ENCODE results near the gene FAIM2. TPM values are rescaled to one million over a fixed set of nuclear protein-coding genes. Genes with fewer than 3 reads are reported as not detected.

The FAIM2 gene
- polyA plus RNA-seq, 4 donors = 3.0 to 5.8 (median 4.7) TPM

- DNase-seq (ENCODE audit: low read depth in 4 of 4, low spot score in 2 of 4) = no peak
Observed at GRCh38 chr12:49921299-49921698, 17.6 kb upstream of the FAIM2 start.

GRCh38 chr12:49920915-49921286 lies 17.2 kb upstream of the FAIM2 start:
- no peak for DNase-seq (ENCODE audit: low read depth in 4 of 4, low spot score in 2 of 4)

- DNase-seq (ENCODE audit: low read depth in 4 of 4, low spot score in 2 of 4) = no peak
Observed at GRCh38 chr12:49920241-49920914, 16.7 kb upstream of the FAIM2 start.

- no peak for DNase-seq (ENCODE audit: low read depth in 4 of 4, low spot score in 2 of 4)
Observed at GRCh38 chr12:49917788-49918173, 14.1 kb upstream of the FAIM2 start.

- no peak for DNase-seq (ENCODE audit: low read depth in 4 of 4, low spot score in 2 of 4)
Observed at GRCh38 chr12:49917166-49917787, 13.6 kb upstream of the FAIM2 start.

GRCh38 chr12:49916129-49916919 lies 12.6 kb upstream of the FAIM2 start:
- no peak for DNase-seq (ENCODE audit: low read depth in 4 of 4, low spot score in 2 of 4)

- DNase-seq (ENCODE audit: low read depth in 4 of 4, low spot score in 2 of 4) = no peak
Observed at GRCh38 chr12:49912345-49913255, 8.9 kb upstream of the FAIM2 start.

GRCh38 chr12:49911213-49911605 lies 7.5 kb upstream of the FAIM2 start:
- DNase-seq (ENCODE audit: low read depth in 4 of 4, low spot score in 2 of 4) = no peak

- no peak for DNase-seq (ENCODE audit: low read depth in 4 of 4, low spot score in 2 of 4)
Observed at GRCh38 chr12:49910331-49911212, 6.9 kb upstream of the FAIM2 start.

GRCh38 chr12:49909826-49910225 lies 6.1 kb upstream of the FAIM2 start:
- DNase-seq (ENCODE audit: low read depth in 4 of 4, low spot score in 2 of 4) = no peak

- no peak for DNase-seq (ENCODE audit: low read depth in 4 of 4, low spot score in 2 of 4)
Observed at GRCh38 chr12:49909356-49909755, 5.7 kb upstream of the FAIM2 start.

GRCh38 chr12:49907352-49907751 lies 3.7 kb upstream of the FAIM2 start:
- no peak for DNase-seq (ENCODE audit: low read depth in 4 of 4, low spot score in 2 of 4)

GRCh38 chr12:49905718-49906314 lies 2.1 kb upstream of the FAIM2 start:
- no peak for DNase-seq (ENCODE audit: low read depth in 4 of 4, low spot score in 2 of 4)

GRCh38 chr12:49904601-49905000 lies 901 bp upstream of the FAIM2 start:
- no peak for DNase-seq (ENCODE audit: low read depth in 4 of 4, low spot score in 2 of 4)

- DNase-seq (ENCODE audit: low read depth in 4 of 4, low spot score in 2 of 4) = no peak
Observed at GRCh38 chr12:49903351-49903699, 375 bp downstream of the FAIM2 start.

GRCh38 chr12:49902399-49903350 lies 1.0 kb downstream of the FAIM2 start:
- no peak for DNase-seq (ENCODE audit: low read depth in 4 of 4, low spot score in 2 of 4)

GRCh38 chr12:49901986-49902385 lies 1.7 kb downstream of the FAIM2 start:
- DNase-seq (ENCODE audit: low read depth in 4 of 4, low spot score in 2 of 4) = no peak

- no peak for DNase-seq (ENCODE audit: low read depth in 4 of 4, low spot score in 2 of 4)
Observed at GRCh38 chr12:49901026-49901425, 2.7 kb downstream of the FAIM2 start.
